ENCODE data around the gene PWWP2A. TPM values are rescaled to one million over a fixed set of nuclear protein-coding genes. Genes with fewer than 3 reads are reported as not detected.

PWWP2A gene
- total and polyA plus RNA-seq, 11 donors = 3.5 to 13.7 (median 10.1) TPM

GRCh38 chr5:160105686-160106360 is 13.4 kb downstream of the PWWP2A start:
- 84 to 94% (median 92%) methylated on average over 4 of the region's 4 CpGs for WGBS, 4 donors
- Histone ChIP-seq H3K4me1 (peaks cover 0 to 31% (median 9%) of the 10 kb centered on the region in 12 donors), H3K36me3 (peaks cover 0 to 46% (median 22%) of the 10 kb centered on the region in 9 donors), H3K27me3 (no peaks in the 10 kb centered on the region), H3K27ac (no peak overlapping the region), H3K4me3 (no peak overlapping the region), H3K9me3 (no peaks in the 10 kb centered on the region)
- DNase-seq (no peak), ATAC-seq (peak in 1 of 4 donors; percentile 26)
- TF ChIP-seq CTCF (IDR thresholded peaks at IDR 0.05) = no peak
- intact Hi-C loops (cut with DNase I) = no loop called here

- Histone ChIP-seq H3K4me1 (peaks cover 0 to 37% (median 2%) of the 10 kb centered on the region in 12 donors), H3K27me3 (no peaks in the 10 kb centered on the region), H3K27ac (peak overlapping the region in 1 of 12 donors; percentile 14), H3K9me3 (no peaks in the 10 kb centered on the region), H3K36me3 (peaks cover 0 to 55% (median 18%) of the 10 kb centered on the region in 9 donors), H3K4me3 (no peak overlapping the region)
- intact Hi-C loops (cut with DNase I) = no loop called here
- ATAC-seq (no peak), DNase-seq (no peak)
- WGBS, 4 donors = 89 to 93% (median 92%) methylated on average over 4 of the region's 4 CpGs
- no peak for TF ChIP-seq POLR2A (IDR thresholded peaks at IDR 0.05)
- no peak for TF ChIP-seq CTCF (IDR thresholded peaks at IDR 0.05)
Observed at GRCh38 chr5:160097991-160098390, 21.3 kb downstream of the PWWP2A start.

- 89 to 100% (median 94%) methylated on average over 2 of the region's 2 CpGs for WGBS, 4 donors
- TF ChIP-seq CTCF (IDR thresholded peaks at IDR 0.05) (no peak), POLR2A (IDR thresholded peaks at IDR 0.05) (no peak)
- H3K36me3 ChIP-seq = peaks cover 0 to 64% (median 33%) of the 10 kb centered on the region in 9 donors
Observed at GRCh38 chr5:160096178-160096577, 23.1 kb downstream of the PWWP2A start.

GRCh38 chr5:160092960-160093707 is 26.1 kb downstream of the PWWP2A start:
- Histone ChIP-seq H3K4me3 (no peak overlapping the region), H3K27ac (no peak overlapping the region), H3K9me3 (no peaks in the 10 kb centered on the region), H3K27me3 (no peaks in the 10 kb centered on the region), H3K36me3 (peaks cover 0 to 44% (median 28%) of the 10 kb centered on the region in 9 donors), H3K4me1 (peaks cover 0 to 36% (median 0%) of the 10 kb centered on the region in 12 donors)
- no peak for DNase-seq
- ATAC-seq = no peak
- TF ChIP-seq CTCF (IDR thresholded peaks at IDR 0.05) (no peak), POLR2A (IDR thresholded peaks at IDR 0.05) (no peak)
- intact Hi-C loops (cut with DNase I) = no loop called here
- 92 to 96% (median 95%) methylated on average over 11 of the region's 11 CpGs for WGBS, 4 donors

More at GRCh38 chr5:160096178-160096577, 23.1 kb downstream of the PWWP2A start:
- no peak for ATAC-seq
- H3K4me1 ChIP-seq = peaks cover 0 to 32% (median 0%) of the 10 kb centered on the region in 12 donors
- no peak overlapping the region for H3K4me3 ChIP-seq
- H3K27ac ChIP-seq = no peak overlapping the region
- intact Hi-C loops (cut with DNase I) = no loop called here
- H3K9me3 ChIP-seq = no peaks in the 10 kb centered on the region
- H3K27me3 ChIP-seq = no peaks in the 10 kb centered on the region
- DNase-seq = no peak

All from heart left ventricle (tissue), 16 donors.